HG02970 (cell line): ENCODE data around the gene ACTMAP.

ENCODE experiments used
- ATAC-seq: cut with Tn5 transposase; IDR thresholded peaks from one replicate; pipeline ENCODE4 v1.9.1; 2021; ENCODE audit warnings: mild to moderate bottlenecking, moderate library complexity, moderate number of reproducible peaks; ENCODE audit not compliant: unreplicated experiment, low FRiP score

The ACTMAP gene

DNA sequence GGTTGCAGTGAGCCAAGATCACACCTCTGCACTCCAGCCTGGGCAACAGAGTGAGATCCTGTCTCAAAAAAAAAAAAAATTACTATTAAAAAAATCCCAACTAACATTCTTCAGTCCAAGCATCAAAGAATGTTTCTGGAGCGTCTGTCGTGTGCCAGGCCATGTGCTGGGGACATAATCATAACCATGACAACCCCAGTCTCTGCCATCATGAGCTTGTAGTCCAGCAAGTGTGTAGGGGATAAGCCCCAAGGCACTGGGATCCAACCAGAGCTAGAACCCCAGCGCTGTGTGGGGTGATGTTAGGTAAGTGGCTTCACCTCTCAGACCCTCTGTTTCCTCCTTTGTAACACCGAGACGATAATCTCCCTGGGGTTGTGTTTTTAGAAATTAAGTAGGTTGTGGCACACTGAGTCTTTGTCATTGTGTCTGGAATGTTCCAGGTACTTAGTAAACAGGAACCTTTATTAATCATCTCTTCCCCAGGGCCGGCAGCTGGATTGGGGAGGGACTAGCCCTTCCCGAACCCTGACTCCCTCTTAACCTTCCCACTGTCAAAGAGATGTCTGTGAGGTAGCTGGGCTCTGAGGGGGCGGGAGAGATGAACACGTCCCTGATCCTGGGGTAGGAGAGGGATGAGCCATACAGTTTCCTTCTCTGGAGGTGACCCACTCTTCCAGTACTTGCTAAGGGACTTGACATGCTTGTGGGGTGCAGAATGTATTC, 28.2 kb downstream of the ACTMAP start:
- no peak for ATAC-seq

DNA sequence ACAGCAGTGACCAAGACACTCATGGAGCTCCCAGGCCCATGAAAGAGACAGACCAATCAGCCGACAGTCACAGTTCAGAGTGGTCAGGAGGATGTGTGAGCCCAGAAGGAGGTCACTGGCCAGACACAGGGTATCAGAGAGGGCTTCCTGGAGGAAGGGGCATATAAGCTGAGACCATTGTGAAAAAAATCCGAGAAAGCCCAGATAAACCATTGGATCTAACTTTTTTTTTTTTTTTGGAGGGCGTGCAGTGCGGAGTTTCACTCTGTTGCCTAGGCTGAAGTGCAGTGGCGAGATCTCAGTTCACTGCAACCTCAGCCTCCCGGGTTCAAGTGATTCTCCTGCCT, 29.2 kb downstream of the ACTMAP start:
- ATAC-seq, result no peak

DNA sequence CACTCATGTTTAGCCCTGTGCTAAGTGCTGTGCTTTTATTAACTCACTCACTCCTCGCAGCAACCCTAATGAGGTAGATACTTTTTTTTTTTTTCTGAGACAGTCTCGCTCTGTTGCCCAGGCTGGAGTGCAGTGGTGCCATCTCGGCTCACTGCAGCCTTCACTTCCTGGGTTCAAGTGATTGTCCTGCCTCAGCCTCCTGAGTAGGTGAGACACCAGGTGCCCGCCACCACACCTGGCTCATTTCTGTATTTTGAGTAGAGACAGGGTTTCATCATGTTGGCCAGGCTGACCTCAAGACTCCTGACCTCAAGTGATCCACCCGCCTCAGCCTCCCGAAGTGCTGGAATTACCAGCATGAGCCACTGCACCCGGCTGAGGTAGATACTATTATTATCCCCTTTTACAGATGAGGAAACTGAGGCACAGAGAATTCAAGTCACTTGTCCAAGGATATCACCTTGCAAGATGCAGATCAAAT, 30.8 kb downstream of the ACTMAP start:
- no peak for ATAC-seq

DNA sequence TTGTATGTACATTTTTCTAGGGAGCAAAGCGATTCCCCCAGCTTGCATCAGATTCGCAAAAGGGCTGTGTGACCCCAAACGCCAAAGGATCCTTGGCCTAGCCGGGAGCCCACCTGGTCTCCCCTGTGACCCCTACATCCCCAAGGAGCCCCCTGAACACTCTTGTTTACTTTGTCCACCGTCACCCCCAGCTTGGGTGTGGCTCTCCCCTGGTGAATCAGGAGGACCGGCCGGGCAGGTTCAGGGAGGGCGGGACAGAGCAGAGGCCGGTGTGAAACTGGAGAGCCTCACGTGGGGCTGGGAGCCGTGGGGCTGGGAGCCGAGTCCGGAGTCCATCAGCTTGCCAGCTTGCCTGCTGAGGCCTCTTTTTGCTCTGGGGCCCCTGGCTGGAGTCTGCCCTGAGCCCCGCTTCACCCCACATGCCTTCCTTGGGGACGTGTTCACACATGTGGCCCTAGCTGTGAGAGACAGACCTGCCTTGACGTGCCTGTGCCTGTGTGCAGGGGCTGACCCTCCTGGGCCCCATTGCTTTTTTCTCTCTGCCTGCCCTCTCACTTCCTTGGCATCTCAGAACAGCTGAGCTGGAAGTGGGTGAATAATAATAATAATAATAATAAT, 31.4 kb downstream of the ACTMAP start:
- no peak for ATAC-seq

DNA sequence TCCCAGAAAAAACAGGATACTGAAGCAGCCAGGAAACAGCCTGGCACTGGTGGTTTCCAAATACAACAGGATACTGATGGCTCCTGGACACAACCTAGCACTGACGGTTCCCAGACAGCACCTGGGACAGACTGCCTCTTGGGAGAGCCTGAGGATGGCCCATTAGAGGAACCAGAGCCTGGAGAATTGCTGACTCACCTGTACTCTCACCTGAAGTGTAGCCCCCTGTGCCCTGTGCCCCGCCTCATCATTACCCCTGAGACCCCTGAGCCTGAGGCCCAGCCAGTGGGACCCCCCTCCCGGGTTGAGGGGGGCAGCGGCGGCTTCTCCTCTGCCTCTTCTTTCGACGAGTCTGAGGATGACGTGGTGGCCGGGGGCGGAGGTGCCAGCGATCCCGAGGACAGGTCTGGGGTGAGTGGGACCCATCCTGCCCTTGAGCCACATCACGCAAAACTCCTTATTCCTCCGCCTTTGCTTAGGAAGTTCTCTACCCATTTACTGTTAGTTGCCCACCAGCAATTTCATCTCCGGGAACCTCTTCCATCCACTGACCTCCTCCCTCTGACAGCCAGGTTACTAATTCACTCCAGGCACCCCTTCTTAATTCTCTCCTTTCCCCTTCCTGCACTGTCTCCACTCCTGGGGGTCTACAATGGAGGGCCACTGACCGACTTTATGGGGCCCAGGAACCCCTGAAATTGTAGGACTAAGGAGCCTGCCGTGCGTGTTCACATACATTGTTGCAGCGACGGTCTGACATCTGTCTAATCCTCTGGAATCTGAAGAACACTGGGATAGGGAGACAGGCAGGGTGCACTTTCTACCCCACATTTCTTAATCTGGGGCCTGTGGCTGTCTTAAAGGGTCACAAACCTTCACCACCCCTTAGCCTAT, 32.1 kb downstream of the ACTMAP start:
- no peak for ATAC-seq

DNA sequence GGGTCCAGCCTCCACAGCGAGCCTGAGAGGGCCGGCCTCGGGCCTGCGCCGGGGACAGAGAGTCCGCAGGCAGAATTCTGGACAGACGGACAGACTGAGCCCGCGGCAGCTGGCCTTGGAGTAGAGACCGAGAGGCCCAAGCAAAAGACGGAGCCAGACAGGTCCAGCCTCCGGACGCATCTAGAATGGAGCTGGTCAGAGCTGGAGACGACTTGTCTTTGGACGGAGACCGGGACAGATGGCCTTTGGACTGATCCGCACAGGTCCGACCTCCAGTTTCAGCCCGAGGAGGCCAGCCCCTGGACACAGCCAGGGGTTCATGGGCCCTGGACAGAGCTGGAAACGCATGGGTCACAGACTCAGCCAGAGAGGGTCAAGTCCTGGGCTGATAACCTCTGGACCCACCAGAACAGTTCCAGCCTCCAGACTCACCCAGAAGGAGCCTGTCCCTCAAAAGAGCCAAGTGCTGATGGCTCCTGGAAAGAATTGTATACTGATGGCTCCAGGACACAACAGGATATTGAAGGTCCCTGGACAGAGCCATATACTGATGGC, 32.9 kb downstream of the ACTMAP start:
- ATAC-seq, result no peak

DNA sequence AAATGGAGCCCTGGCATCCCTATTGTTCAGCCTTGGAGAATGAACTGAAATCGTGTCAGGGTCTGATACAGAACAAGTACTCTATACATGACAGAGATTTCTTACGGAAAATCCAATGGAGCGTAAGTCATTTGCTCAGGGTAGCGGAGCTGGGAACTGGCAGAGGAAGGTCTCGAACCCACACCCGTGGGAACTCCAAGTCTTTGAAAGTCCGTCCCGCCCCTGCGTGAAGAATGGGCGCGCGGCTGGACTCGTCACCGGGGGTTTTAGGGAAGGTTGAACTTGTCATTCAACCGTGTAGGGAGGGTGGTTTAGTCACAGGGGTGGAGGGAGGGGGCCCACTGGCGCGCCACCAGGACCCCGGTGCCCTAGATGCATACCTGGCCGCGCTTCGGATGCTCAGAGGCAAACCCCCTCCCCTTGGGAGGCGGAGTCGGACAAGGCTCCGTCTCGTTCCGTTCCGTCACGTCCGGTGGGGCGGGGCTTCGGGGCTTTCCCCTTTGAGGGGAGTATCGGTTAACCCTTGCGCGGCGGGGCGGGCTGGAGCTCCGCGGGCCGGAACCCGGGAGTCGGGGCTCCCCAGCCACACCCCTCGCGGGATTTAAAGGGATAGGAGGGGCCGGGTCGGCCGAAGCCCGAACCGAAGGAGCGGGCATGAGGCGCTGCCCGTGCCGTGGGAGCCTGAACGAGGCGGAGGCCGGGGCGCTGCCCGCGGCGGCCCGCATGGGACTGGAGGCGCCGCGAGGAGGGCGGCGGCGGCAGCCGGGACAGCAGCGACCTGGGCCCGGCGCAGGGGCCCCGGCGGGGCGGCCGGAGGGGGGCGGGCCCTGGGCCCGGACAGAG, 33.6 kb downstream of the ACTMAP start, which contains the start of the genes COQ8B and ITPKC:
Gene COQ8B, minus strand, starts transcription at position 405 of the 843 bp plus-strand sequence. CDS start 2,254 bp downstream, outside the sequence.
Gene ITPKC, plus strand, starts transcription at position 631 of the 843 bp plus-strand sequence. Its CDS starts 24 bp downstream, at position 655.
- peak; percentile 78 for ATAC-seq

DNA sequence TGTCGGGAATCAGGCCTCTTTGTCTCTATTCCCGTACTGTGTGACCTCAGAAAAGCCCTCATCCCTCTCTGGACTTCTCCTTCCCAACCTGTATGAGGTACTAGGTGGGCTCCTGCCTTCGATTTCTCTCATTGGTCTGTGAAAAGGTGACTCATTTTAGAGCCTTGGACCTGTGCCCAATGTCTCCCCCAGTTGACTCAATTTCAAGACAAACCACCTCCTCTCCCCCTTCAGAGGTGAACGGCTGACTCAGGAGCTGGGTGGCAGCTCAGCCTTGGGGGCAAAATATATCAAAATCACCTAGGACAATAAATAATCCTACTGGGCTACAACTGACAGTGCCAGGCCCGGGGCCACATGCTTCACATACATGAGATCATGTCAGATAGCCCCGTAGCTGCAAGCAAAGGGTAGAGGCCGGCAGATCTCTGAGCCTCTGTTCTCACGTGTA, 34.2 kb downstream of the ACTMAP start:
- no peak for ATAC-seq

DNA sequence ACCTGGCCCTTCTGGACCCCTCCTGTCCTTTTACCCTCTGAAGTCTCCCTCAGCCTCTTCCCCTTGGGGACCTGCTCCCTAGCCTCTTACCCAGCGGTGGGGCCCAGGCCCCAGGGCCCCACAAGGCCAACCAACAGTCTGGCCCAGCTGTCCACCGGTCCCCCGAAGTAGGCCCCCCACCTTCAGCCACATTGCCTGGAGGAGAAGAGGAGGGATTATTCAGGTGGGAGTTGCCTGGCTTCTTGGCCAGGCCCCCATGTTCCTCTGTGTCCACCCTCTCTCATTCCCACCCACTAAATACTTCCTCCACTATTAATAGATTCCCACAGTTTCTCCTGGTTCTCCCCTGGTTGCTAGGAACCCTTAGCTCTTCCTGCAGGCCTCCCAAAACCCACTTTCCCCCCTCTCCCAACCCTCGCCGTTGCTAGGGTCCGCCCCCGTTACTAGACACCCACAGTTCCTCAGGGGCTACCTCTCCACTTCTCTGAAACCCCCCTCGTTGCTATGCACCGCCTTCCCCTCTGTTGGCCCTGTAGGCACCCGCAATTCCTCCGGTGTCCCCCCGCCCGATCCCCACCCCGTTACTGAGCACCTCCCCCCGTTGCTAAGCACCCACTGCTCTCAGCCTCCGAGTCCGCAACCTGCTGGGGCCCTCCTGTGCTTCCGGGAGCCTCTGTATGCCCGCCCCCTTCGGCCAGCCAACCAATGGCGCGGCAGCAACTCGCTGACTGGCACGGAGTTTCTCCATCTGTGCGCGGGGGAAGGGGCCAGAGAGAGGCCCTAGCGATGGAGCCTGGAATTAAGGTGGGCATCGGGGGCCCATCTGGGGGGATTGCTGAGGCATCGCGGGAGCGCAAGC, 35.6 kb downstream of the ACTMAP start:
- ATAC-seq, result peak; percentile 47

DNA sequence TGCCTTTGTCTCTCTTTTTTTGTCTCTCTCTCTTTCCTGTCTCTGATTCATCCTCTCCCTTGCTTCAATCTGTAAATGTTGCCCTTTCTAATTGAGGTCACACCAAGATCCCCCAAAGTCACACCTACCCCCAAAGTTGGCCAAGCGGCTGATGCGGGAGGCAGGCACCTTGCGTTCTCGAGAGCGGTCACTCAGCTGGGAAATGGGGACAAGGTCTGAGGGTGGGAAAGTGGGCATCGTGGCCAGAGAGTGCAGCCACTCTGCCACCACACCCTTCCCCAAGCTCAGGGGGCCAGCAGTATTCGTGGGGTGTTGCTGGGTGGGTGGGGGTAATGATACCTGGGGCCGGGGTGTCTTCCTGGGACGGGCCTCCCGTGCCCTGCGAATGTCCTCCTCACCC, 36.3 kb downstream of the ACTMAP start:
- ATAC-seq, result no peak

DNA sequence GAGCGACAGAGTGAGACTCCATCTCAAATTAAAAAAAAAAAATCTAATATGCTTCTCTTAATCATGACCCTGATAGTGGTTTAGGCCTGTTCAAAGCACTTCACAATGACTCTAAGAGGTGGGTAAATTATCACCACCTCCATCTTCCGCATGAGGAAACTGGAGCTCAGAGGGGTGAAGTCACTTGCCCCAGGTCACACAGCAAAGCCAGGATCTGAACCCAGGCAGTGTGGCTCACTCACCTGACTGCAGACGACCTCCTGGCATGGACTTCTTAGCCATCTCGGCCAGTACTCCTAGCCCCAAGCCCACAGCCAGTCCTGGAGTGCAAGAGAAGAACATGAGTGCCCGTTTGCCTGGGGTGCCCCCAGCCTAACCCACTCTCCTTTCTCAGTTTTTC, 40.5 kb downstream of the ACTMAP start:
- ATAC-seq, result no peak

DNA sequence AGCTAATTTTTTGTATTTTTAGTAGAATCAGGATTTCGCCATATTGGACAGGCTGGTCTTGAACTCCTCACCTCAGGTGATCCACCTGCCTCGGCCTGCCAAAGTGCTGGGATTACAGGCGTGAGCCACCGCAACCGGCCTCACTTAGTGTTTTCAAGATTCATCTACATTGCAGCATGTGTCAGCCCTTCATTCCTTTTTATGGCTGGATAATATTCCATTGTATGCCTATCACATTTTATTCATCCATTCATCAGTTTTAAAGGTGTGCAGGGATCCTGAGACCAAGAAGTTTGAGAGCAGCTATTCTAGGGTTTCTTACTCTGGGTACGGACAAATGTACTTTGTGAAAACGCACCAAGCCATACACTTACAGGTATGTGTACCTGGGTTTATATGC, 42.7 kb downstream of the ACTMAP start:
- ATAC-seq, result no peak

DNA sequence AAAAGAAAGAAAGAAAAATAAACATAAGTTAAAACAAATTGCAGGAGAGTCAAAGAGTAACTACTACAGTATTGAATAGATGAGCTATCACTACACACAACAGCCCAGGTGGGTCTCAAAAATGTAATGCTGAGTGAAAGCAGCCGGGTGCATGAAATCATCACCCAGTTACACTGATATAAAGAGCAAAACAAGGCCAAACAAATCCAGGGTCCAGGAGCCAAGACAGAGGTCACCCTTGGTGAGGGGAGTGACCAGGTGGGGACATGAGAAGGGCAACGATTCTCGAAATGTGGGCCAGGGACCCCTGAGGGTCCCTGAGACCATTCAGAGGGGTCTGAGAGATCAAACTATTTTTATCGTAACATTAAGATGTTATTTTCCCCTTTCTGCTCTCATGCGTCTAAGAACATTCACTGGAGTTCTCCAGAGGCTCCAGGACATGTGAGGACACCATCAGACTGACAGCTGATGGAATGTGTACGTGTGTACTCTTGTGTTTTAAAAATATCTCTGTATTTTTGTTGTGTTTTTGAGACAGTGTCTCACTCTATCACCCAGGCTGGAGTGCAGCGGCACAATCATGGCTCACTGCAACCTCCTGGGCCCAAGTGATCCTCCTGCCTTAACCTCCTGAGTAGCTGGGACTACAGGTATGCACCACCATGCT, 44.2 kb downstream of the ACTMAP start:
- no peak for ATAC-seq

DNA sequence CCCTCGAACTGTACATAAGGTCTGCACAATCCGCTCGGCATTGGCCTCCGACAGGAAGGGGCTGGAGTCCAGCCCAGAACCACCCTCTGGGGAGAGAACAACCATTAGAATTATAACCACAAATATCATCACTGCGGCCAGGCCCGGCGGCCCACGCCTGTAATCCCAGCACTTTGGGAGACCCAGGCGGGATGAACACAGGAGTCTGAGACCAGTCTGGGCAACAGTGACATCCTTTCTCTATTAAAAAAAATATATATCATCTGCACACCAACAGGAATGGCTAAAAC, 45.0 kb downstream of the ACTMAP start:
- no peak for ATAC-seq

DNA sequence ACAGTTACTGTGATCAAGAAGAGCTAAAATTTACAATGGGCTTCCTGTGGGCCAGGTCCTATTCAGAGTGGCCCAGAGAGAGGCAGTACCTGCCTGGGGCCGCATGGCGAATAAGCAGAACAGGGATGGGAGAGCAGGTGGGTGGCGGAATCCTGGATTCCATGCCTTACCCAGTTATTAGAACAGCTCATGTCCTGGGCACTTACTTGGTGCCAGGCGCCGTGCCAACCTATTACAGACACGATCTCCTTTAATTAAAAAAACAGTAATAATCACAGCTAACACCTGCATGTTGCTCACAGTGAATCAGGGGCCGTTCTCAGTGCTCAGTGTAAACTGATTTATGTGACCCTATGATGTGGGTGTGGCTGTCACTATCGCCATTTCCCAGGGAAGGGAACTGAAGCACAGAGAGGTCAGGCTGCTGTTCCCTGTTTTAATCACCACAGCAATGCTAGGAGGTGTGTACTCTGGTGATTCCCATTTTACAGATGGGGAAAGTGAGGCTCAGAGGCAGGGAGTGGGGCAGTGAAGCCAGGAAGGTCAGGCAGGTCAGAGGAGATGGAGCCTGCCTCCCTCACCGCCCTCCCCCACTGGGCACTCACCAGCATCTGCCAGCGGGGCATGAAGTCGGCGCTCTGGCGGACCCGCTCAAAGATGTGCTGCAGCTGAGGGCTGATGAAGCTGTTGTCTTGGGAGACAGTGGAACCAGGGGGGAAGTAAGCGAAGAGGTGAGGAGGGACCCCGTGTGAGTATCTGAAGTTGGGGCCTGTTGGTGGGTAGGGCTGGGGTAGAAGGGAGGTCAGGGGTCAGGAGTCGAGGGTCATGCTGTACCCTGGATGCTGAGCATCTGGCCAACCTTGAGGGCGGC, 45.6 kb downstream of the ACTMAP start:
- no peak for ATAC-seq

DNA sequence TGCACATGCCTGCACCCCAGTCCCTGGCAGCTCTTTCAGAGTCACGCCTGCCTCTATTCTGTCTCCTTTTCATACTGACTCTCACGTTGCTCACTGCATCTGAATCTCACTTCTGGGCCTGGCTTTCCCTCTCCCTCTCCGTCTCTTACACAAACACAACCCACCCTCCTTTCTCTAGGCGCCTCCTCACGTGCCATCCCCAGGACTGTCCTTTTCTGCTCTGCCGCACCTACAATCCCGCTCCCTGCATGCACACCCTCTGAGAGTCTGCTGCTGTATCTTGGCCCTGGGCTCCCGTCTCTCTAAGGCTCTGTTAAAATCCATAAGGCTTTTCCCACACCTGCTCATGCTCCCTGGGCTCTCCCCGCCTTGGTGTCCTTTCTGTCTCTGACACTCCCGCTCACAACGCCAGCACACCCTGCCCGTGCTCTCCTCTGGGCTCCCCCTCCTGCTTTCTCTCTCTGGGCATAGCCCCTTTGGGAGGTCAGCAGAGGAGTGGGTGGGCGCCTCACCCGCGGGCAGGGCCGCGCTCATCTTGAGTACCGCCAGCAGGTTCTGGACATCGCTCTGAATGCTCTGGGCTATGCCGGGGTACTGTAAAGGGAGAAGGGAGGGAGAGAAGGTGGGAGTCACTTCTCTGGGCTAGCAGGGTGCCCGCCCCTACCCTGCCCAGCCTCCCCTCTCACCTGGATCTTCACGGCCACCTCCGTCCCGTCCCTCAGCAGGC, 47.1 kb downstream of the ACTMAP start:
- no peak for ATAC-seq
